HG03025 (cell line): ENCODE results near the gene GPR75.
"Not testable (repeated sequence)": the region's sequence is repeated elsewhere in the genome, so short reads cannot be mapped to it uniquely, and the experiment has no call there.

Source experiments
- ATAC-seq: cut with Tn5 transposase; IDR thresholded peaks from one replicate; pipeline ENCODE4 v1.9.1; 2021; ENCODE audit warnings: mild to moderate bottlenecking, moderate library complexity; ENCODE audit not compliant: unreplicated experiment, low FRiP score

Gene GPR75

GRCh38 chr2:53856272-53856671, 3.5 kb downstream of the GPR75 start:
- no peak for ATAC-seq

GRCh38 chr2:53854678-53855077, 5.1 kb downstream of the GPR75 start:
- ATAC-seq = no peak

GRCh38 chr2:53852532-53852931, 7.2 kb downstream of the GPR75 start:
- no peak for ATAC-seq

- not testable (repeated sequence) for ATAC-seq
Observed at GRCh38 chr2:53851052-53851757, 8.6 kb downstream of the GPR75 start.

GRCh38 chr2:53848062-53848461, 11.7 kb downstream of the GPR75 start:
- ATAC-seq = no peak

- ATAC-seq = no peak
Observed at GRCh38 chr2:53843595-53843994, 16.2 kb downstream of the GPR75 start.

- no peak for ATAC-seq
Observed at GRCh38 chr2:53842891-53843290, 16.9 kb downstream of the GPR75 start.

GRCh38 chr2:53841651-53842050, 18.1 kb downstream of the GPR75 start:
- not testable (repeated sequence) for ATAC-seq

GRCh38 chr2:53840580-53840979, 19.2 kb downstream of the GPR75 start:
- ATAC-seq = no peak

- not testable (repeated sequence) for ATAC-seq
Observed at GRCh38 chr2:53829980-53830290, 29.8 kb downstream of the GPR75 start.

GRCh38 chr2:53829273-53829979, 30.3 kb downstream of the GPR75 start:
- no peak for ATAC-seq

GRCh38 chr2:53828331-53828730, 31.4 kb downstream of the GPR75 start:
- ATAC-seq = no peak

GRCh38 chr2:53827398-53828175, 32.2 kb downstream of the GPR75 start:
- no peak for ATAC-seq

- no peak for ATAC-seq
Observed at GRCh38 chr2:53826587-53827397, 33.0 kb downstream of the GPR75 start.

GRCh38 chr2:53826030-53826410, 33.7 kb downstream of the GPR75 start:
- ATAC-seq = no peak

- ATAC-seq = not testable (repeated sequence)
Observed at GRCh38 chr2:53823639-53824038, 36.1 kb downstream of the GPR75 start.

- ATAC-seq = no peak
Observed at GRCh38 chr2:53821810-53822209, 38.0 kb downstream of the GPR75 start.

- no peak for ATAC-seq
Observed at GRCh38 chr2:53820711-53821110, 39.1 kb downstream of the GPR75 start.

GRCh38 chr2:53820048-53820447, 39.7 kb downstream of the GPR75 start:
- no peak for ATAC-seq

GRCh38 chr2:53819634-53820033, 40.1 kb downstream of the GPR75 start:
- ATAC-seq = no peak
